ENCODE data around the gene L3MBTL2.

The L3MBTL2 gene

GRCh38 chr22:41267958-41268357, 62.8 kb downstream of the L3MBTL2 start:
- no peak for DNase-seq (ENCODE audit: low read depth in 1 of 2, low spot score in 1 of 2)

GRCh38 chr22:41271787-41272186, 66.7 kb downstream of the L3MBTL2 start:
- no peak for DNase-seq (ENCODE audit: low read depth in 1 of 2, low spot score in 1 of 2)

DNA sequence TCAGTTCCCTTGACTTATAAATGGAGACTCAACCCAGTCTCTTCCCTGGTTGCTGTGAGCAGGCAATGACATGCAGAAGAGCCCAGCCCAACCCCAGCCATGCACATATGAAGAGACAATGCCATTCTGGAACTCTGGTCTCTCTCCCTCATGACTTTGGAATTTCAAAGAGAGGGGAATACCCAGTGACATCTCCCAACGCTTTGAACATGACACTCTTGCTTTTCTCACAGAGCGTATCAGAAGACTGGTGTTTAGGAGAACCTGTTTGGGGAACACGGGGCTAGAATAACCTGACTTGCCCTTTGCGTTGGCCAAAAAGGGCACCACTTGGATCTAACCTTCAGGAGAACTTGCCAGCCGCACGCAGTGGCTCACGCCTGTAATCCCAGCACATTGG, 68.0 kb downstream of the L3MBTL2 start:
- no peak for DNase-seq (ENCODE audit: low read depth in 1 of 2, low spot score in 1 of 2)

GRCh38 chr22:41274856-41275255, 69.7 kb downstream of the L3MBTL2 start:
- DNase-seq (ENCODE audit: low read depth in 1 of 2, low spot score in 1 of 2), result no peak

GRCh38 chr22:41280065-41280464, 75.0 kb downstream of the L3MBTL2 start:
- no peak for DNase-seq (ENCODE audit: low read depth in 1 of 2, low spot score in 1 of 2)

GRCh38 chr22:41280854-41281253, 75.7 kb downstream of the L3MBTL2 start:
- no peak for DNase-seq (ENCODE audit: low read depth in 1 of 2, low spot score in 1 of 2)

Data from activated CD4-positive, alpha-beta T cell treated with anti-CD3 and anti-CD28 coated beads, Interleukin-2, amount 50 U/mL, for 24 hours (primary cell).